SK-N-SH treated with all-trans-retinoic acid at 6 μM for 48 hours (cell line): ENCODE measurements around the gene CIAPIN1.

Experiments used
- ATAC-seq: fragments of 200-7000 bp; cut with Tn5 transposase; 3 replicates; pipeline ENCODE4 v1.9.1; 2020; ENCODE audit warnings: mild to moderate bottlenecking, moderate library complexity
- ARNTL ChIP-seq: fragments of 450-650 bp; formaldehyde crosslinking; IDR thresholded peaks from 2 replicates; pipeline ENCODE4 v1.5.0; 2020; ENCODE audit warnings: low read depth, mild to moderate bottlenecking, moderate library complexity, borderline replicate concordance
- BACH2 ChIP-seq: fragments of 250-450 bp; sonication (Bioruptor Pico); IDR thresholded peaks from 2 replicates; pipeline ENCODE4 v1.9.0; 2021; ENCODE audit warnings: mild to moderate bottlenecking, borderline replicate concordance
- CREB5 ChIP-seq: fragments of 250-450 bp; sonication (Bioruptor Pico); IDR thresholded peaks from 2 replicates; pipeline ENCODE4 v1.5.1; 2020; ENCODE audit warnings: low read depth, mild to moderate bottlenecking, moderate library complexity
- CSDC2 ChIP-seq: fragments of 250-450 bp; sonication (Bioruptor Pico); IDR thresholded peaks from 2 replicates; pipeline ENCODE4 v1.5.0; 2020; ENCODE audit warnings: mild to moderate bottlenecking, moderate library complexity
- CSRNP3 ChIP-seq: fragments of 250-450 bp; sonication (Bioruptor Pico); IDR thresholded peaks from 2 replicates; pipeline ENCODE4 v1.5.1; 2021; ENCODE audit warnings: mild to moderate bottlenecking, moderate library complexity
- ESRRG ChIP-seq: fragments of 250-450 bp; sonication (Bioruptor Pico); IDR thresholded peaks from 2 replicates; pipeline ENCODE4 v1.6.1; 2021; ENCODE audit warnings: mild to moderate bottlenecking
- GLIS3 ChIP-seq: fragments of 250-450 bp; sonication (Bioruptor Pico); IDR thresholded peaks from 2 replicates; pipeline ENCODE4 v1.5.0; 2020; ENCODE audit warnings: mild to moderate bottlenecking, moderate library complexity
- ISL1 ChIP-seq: fragments of 250-450 bp; sonication (Bioruptor Pico); IDR thresholded peaks from 2 replicates; pipeline ENCODE4 v2.1.2; 2022; ENCODE audit warnings: mild to moderate bottlenecking, moderate library complexity
- OSR1 ChIP-seq: fragments of 250-450 bp; sonication (Bioruptor Pico); IDR thresholded peaks from 2 replicates; pipeline ENCODE4 v1.8.0; 2022; ENCODE audit warnings: moderate library complexity, mild to moderate bottlenecking, inconsistent platforms
- PATZ1 ChIP-seq: fragments of 250-450 bp; sonication (Bioruptor Pico); IDR thresholded peaks from 2 replicates; pipeline ENCODE4 v1.8.0; 2020; ENCODE audit warnings: mild to moderate bottlenecking, moderate library complexity, borderline replicate concordance
- POU6F1 ChIP-seq: fragments of 250-450 bp; sonication (Bioruptor Pico); IDR thresholded peaks from 2 replicates; pipeline ENCODE4 v1.8.0; 2021; ENCODE audit warnings: low read depth, mild to moderate bottlenecking, moderate library complexity, borderline replicate concordance
- PPARA ChIP-seq: fragments of 250-450 bp; sonication (Bioruptor Pico); IDR thresholded peaks from 2 replicates; pipeline ENCODE4 v1.5.0; 2020; ENCODE audit warnings: mild to moderate bottlenecking, borderline replicate concordance
- RARB ChIP-seq: fragments of 250-450 bp; sonication (Bioruptor Pico); IDR thresholded peaks from 2 replicates; pipeline ENCODE4 v1.8.0; 2021; ENCODE audit warnings: mild to moderate bottlenecking, moderate library complexity
- SNAI2 ChIP-seq: fragments of 250-450 bp; sonication (Bioruptor Pico); IDR thresholded peaks from 2 replicates; pipeline ENCODE4 v1.5.0; 2020; ENCODE audit warnings: mild to moderate bottlenecking, moderate library complexity
- TCF4 ChIP-seq: fragments of 250-450 bp; sonication (Bioruptor Pico); IDR thresholded peaks from 2 replicates; pipeline ENCODE4 v1.8.0; 2021; ENCODE audit warnings: mild to moderate bottlenecking, moderate library complexity, borderline replicate concordance
- TOX ChIP-seq: fragments of 250-450 bp; sonication (Bioruptor Pico); IDR thresholded peaks from 2 replicates; pipeline ENCODE4 v1.8.0; 2021; ENCODE audit warnings: mild to moderate bottlenecking, moderate library complexity, borderline replicate concordance
- TSHZ2 ChIP-seq: fragments of 250-450 bp; sonication (Bioruptor Pico); IDR thresholded peaks from 2 replicates; pipeline ENCODE4 v1.5.0; 2020; ENCODE audit warnings: mild to moderate bottlenecking, moderate library complexity
- ZC3H10 ChIP-seq: fragments of 250-450 bp; sonication (Bioruptor Pico); IDR thresholded peaks from 2 replicates; pipeline ENCODE4 v1.5.1; 2021; ENCODE audit warnings: mild to moderate bottlenecking, moderate library complexity
- ZFP3 ChIP-seq: fragments of 250-450 bp; sonication (Bioruptor Pico); IDR thresholded peaks from 2 replicates; pipeline ENCODE4 v1.5.0; 2020; ENCODE audit warnings: mild to moderate bottlenecking, moderate library complexity
- ZFP30 ChIP-seq: fragments of 450-650 bp; formaldehyde crosslinking; IDR thresholded peaks from 2 replicates; pipeline ENCODE4 v1.5.0; 2022; ENCODE audit warnings: mild to moderate bottlenecking, moderate library complexity
- ZNF565 ChIP-seq: fragments of 450-650 bp; formaldehyde crosslinking; conservative IDR thresholded peaks from 2 replicates; pipeline ENCODE4 v1.5.0; 2020; ENCODE audit warnings: low read depth, mild to moderate bottlenecking, moderate library complexity
- ZNF70 ChIP-seq: fragments of 450-650 bp; formaldehyde crosslinking; IDR thresholded peaks from 2 replicates; pipeline ENCODE4 v1.5.0; 2020; ENCODE audit warnings: mild to moderate bottlenecking, moderate library complexity
- ZNF8 ChIP-seq: fragments of 450-650 bp; formaldehyde crosslinking; IDR thresholded peaks from 2 replicates; pipeline ENCODE4 v1.5.0; 2020; ENCODE audit warnings: mild to moderate bottlenecking, moderate library complexity

The CIAPIN1 gene

GRCh38 chr16:57475711-57476339 lies 28.6 kb upstream of the CIAPIN1 start:
- ATAC-seq: peak; percentile 60
- TF ChIP-seq RARB (CRISPR knock-in tag): no peak
- TF ChIP-seq, all 23 proteins: peak for 0

- TF ChIP-seq OSR1 (CRISPR knock-in tag) (no peak), CREB5 (CRISPR knock-in tag) (no peak), PATZ1 (no peak), TOX (CRISPR knock-in tag) (no peak), ZFP30 (no peak), TCF4 (CRISPR knock-in tag) (no peak), RARB (CRISPR knock-in tag) (no peak), ZFP3 (CRISPR knock-in tag) (no peak), TSHZ2 (CRISPR knock-in tag) (no peak), GLIS3 (CRISPR knock-in tag) (no peak), ZNF565 (CRISPR knock-in tag) (no peak), ZC3H10 (CRISPR knock-in tag) (no peak), CSRNP3 (CRISPR knock-in tag) (no peak), CSDC2 (no peak), BACH2 (no peak), ZNF8 (CRISPR knock-in tag) (no peak), ZNF70 (no peak), ESRRG (CRISPR knock-in tag) (no peak), ISL1 (CRISPR knock-in tag) (no peak), ARNTL (no peak)
- ATAC-seq: no peak
Observed at GRCh38 chr16:57474671-57475661, 27.8 kb upstream of the CIAPIN1 start.

- no peak for ATAC-seq
- TF ChIP-seq BACH2: no peak
Observed at GRCh38 chr16:57473906-57474305, 26.7 kb upstream of the CIAPIN1 start.

GRCh38 chr16:57473176-57473840 lies 26.1 kb upstream of the CIAPIN1 start:
- peak; percentile 3; the same call in 2 of the 3 replicates for ATAC-seq
- no peak for TF ChIP-seq POU6F1
- TF ChIP-seq CSDC2: no peak
- no peak for TF ChIP-seq PPARA
- TF ChIP-seq ESRRG (CRISPR knock-in tag): no peak
- no peak for TF ChIP-seq ZNF70
- TF ChIP-seq SNAI2 (CRISPR knock-in tag): no peak
- TF ChIP-seq GLIS3 (CRISPR knock-in tag): no peak
- no peak for TF ChIP-seq TSHZ2 (CRISPR knock-in tag)
- TF ChIP-seq ZNF565 (CRISPR knock-in tag): no peak
- no peak for TF ChIP-seq RARB (CRISPR knock-in tag)
- TF ChIP-seq OSR1 (CRISPR knock-in tag): no peak
